GM18499 (cell line): Measurements from ENCODE around the gene RARG.
A peak's percentile ranks its signal among the peaks of the same experiment; 100 is the strongest.
"Not testable (repeated sequence)": the region's sequence is repeated elsewhere in the genome, so short reads cannot be mapped to it uniquely, and the experiment has no call there.

Experiments
- ATAC-seq: cut with Tn5 transposase; IDR thresholded peaks from one replicate; pipeline ENCODE4 v1.9.1; 2021; ENCODE audit warnings: moderate number of reproducible peaks; ENCODE audit not compliant: insufficient read depth, unreplicated experiment

RARG gene

DNA sequence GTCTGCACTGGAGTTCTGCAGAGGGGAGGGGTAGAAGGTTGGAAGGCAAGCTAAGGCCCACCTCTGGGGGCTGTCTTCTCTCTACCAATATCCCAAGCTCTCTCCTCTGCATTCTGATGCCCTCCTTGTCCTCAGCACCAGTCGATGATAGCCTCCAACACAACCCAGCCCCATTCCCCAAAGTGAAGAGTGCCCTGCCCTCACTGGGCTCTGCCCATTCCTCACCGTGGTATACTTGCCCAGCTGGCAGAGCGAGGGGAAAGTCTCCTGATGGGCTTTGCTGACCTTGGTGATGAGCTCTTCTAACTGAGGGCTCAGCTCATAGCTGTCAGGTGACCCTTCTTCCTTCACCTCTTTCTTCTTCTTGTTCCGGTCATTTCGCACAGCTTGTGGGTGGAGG lies 17.8 kb downstream of the RARG start:
- no peak for ATAC-seq

DNA sequence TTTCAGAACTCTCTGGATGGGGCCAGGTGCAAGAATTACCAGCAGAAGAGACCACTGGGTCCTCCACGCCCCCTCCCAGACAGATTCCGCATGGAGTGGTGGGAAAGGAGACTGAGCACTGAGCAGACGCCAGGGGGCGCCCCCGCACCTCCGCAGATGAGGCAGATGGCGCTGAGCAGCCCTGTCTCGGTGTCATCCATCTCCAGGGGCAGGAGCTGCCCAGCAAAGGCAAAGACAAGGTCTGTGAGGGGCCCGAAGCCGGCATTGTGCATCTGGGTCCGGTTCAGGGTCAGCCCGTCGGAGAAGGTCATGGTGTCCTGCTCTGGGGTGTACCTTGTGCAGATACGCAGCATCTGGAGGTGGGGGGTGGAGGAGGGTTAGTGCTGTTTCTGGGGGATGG lies 18.7 kb downstream of the RARG start:
- no peak for ATAC-seq

DNA sequence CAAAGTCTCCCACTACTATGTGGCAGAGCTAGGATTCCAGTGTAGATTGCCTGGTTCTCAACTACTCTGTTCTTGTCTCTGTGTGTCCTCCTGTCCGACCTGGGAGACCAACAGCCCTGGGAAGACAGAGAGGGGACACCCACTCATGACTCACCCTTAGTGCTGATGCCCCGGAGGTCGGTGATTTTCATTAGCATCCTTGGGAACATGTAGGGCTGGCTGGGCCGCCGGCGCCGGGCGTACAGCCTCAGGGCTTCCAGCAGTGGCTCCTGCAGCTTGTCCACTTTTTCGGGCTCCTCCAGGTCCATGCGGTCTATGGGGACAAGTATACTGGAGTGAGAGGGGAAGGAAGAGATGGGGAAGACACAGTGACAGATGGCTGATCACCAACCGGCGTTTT lies 19.1 kb downstream of the RARG start:
- ATAC-seq: no peak

DNA sequence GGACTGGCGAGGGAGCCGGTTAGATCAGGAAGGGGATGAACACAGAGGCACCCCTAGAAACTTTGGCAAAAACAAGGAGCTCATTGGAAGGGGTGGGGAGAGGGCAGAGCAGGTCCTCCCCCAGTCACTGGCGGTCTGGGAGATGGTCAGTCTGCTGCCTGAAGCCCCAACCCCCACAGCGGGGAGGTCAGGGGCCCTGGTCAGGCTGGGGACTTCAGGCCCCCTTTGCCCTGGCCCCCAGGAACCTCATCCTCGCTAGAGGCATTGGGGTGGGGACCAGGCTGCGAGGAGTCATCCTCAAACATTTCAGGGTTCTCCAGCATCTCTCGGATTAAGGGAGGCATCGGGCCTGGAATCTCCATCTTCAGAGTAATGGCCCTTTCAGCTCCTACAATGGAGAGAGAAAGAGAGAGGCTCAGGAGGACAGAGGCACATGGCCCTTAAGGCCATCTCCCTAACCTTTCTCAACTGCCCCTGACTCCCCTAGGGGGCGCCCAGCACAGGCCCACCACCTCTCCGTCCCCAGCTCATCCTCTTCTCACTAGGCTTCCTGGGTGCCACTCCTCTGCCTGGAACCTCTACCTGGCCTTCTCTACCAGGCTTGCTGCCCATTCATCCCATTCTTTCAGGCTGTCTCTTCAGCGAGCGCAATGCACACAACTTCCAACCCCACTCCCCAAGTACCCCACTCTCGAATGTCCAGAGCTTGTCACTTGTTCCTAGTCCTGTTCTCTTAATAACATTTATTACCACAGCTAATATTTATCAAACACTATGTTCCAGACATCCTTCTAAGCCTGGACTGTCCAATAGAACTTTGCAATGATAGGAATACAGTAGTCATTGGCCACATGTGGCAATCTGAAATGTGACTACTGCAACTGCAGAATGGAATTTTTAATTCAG lies 20.3 kb downstream of the RARG start:
- ATAC-seq: no peak

DNA sequence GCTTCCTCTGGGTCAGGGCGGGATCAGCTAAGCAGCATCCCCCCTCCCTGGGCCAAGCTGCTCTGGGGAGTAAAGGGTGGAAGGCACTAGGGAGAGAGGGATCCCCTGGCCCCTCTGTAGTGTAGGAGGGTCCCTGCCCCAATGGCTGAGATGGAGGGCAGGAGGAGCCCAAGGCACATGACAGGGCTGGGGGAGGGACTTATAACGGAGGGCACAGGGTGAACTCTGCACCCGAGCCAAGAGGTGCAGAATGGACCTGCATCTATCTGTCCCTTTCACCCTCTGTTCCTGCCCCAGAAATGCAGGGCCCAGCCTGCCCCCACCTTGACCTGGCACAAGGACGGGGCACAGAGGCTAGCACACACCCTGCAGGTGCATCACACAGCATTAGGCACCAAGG lies 21.2 kb downstream of the RARG start:
- no peak for ATAC-seq

DNA sequence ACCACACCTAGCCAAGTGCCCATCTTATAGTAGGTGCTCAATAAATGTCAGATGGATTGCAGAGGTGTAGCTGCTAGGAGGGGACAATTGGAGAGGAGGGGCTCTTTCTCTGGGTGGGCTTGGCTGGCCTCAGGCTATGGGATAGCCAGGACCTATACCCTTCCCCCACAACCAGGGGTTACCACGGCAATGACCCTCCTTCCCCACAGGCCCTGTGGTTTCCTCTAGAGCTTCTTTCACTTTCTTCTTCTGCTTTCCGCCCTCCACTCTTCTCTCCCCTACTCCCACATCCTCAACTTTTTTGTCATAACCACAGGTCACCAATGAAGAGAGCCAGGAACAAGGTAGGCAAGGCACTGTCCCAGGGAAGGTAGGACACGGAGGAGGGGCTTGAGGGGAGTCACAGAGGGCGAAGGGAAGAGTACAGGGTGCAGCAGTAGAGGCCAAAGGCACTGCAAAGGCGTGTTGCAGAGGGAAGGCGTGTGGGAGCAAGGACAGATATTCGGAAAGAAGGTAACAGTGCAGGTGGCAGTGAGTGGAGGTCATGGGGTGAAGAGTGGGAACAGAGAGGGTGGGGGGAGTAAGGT lies 23.0 kb downstream of the RARG start:
- ATAC-seq: no peak

DNA sequence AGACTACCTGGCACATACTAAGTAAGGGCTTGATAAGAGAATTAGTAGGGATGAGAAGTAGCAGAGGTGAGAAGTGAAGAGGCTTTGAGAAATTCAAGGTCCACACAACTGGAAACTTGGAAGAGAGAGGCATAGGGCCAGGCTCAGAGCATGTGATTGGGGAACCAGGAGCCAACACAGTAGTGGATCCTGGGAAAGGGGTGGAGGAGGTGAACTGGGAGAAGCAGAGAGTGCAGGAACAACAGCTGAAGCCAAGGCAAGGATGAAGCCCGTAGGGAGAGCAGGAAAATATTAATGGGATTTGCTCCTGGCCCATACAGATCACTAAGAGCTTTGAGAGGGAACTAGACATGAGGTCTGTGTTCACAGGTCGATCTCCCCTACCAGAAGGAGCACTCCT lies 23.6 kb downstream of the RARG start:
- ATAC-seq: no peak

DNA sequence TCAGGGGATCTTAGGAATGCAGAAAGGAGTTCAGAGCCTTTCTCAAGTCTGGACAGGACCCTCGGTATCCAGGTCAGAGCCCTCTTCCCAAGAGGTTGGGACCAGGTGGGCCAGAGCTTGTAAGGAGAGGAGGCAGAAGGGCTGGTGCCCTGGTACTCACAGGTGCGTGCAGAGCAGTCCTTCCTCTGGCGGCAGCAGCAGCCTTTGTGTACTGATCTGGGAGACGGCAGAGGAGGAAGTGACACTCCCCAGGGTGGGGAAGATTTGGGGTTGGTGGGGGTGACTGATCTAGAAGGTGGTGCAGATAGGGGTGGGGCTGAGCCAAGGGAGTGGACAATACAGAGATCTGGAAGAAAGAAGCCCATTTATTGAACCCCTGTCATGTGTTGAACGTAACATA lies 25.0 kb downstream of the RARG start, which contains the start of gene ITGB7:
TSS of gene ITGB7 (minus strand) at position 210 of the 400 bp plus-strand sequence. CDS start 6,808 bp downstream, outside the sequence.
- ATAC-seq: no peak

DNA sequence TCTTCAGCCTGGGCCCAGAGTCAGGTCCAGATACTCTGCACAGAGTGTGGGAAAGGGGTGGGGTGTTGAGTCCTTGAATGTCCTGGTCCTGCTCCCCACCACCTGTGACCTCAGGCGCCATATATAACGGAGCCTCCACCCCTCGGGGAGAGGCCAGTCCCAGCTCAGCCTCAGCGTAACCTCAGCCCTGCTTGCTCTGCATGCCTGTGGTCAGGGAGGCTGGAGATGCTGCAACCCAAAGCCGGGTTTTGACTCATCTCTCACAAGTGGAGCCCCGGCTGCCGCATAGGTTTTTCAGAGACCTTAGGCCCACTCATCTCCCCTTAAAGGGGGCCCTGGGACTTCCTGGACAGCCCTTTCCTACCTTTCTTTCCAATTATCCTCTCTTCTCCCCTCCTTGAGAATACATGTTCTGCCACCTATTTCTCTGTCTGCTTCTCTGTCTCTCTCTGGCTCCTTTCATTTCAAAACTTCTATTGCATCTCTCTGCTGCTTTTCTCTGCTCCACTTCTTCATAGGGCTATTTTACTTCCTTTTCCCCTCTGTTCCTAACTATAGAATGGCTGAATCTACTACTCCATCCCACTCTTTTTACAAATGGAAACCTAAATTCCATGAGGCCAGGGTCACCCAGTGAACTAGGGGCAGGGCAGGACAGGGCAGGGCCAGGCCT lies 26.1 kb downstream of the RARG start:
- ATAC-seq: peak; percentile 50

DNA sequence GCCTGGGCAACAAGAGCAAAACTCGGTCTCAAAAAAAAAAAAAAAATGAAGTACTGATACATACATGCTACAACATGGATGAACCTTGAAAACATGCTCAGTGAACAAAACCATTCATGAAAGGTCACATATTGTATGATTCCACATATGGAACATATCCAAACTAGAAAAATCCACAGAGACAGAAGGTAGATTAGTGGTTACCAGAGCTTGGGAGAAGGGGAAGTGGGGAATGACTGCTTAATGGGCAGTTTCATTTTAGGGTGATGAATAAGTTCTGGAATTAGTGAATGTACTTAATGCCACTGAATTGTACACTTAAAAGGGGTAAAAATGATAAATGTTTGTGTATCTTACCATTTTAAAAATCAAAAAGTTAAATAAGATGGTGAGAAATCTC lies 27.7 kb downstream of the RARG start:
- no peak for ATAC-seq

DNA sequence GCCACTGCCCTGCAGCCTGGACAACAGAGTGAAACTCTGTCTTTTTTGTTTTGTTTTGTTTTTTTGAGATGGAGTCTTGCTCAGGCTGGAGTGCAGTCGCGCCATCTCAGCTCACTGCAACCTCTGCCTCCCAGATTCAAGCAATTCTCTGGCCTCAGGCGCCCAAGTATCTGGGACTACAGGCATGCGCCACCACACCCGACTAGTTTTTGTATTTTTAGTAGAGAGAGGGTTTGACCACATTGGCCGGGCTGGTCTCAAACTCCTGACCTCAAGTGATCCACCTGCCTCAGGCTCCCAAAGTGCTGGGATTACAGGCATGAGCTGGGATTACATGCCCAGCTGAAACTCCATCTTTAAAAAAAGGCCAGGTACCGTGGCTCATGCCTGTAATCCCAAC lies 29.7 kb downstream of the RARG start:
- ATAC-seq: not testable (repeated sequence)

DNA sequence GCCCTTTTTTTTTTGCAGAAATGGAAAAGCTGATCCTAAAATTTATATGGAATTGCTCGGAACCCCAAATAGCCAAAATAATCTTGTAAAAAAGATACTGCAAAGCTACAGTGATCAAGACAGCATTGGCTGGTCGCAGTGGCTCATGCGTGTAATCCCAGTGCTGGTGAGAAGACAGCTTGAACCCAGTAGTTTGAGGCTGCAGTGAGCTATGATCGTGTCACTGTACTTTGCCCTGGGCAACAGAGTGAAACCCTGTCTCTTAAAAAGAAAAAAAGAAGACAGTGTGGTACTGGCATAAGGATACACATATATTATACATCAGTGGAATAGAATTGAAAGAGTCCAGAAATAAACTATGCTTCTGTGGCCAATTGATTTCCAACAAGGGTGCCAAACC lies 30.4 kb downstream of the RARG start:
- no peak for ATAC-seq

DNA sequence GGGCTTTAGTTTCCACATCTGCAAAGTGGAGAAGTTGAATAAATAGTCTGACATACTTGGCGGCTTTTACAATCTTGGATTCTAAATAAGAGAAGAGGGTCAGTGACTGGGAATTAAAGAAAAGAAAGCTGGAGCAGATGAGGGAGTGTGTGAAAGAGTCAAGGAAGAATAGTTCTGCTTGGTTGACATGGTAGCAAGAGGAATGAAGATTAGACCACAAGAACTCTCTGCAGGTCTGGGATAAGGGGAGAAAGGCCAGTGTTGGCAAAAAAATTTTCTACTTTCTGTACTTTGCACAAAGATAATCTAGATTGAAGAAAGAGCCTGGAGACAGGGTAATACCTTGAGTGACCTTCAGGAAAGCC lies 30.9 kb downstream of the RARG start:
- ATAC-seq: no peak

DNA sequence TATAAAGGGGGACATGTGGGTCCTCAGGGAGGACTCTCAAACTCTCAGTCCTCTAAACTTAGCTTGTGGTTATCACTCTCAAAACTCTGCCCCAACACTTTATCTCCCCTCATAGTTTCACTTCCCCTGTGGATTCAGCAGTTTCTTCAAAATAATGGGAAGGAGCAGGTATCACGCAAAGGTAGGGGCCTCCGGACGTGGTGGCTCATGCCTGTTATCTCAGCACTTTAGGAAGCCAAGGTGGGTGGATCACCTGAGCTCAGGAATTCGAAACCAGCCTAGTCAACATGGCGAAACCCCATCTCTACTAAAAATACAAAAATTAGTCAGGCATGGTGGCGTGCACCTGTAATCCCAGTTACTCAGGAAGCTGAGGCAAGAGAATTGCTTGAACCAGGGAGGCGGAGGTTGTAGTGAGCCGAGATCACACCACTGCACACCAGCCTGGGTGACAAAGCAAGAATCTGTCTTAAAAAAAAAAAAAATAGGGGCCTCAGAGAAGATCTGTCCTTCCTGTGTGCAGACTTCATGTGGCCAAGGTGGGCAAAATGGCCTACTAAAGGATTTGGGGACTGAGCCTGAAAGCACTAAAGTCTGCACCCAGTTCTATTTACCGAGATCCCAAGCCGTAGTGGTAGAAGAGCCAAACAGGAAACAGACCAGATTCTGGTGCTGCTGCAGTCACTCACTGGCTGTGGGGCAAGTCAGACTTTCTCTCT lies 31.4 kb downstream of the RARG start:
- no peak for ATAC-seq

DNA sequence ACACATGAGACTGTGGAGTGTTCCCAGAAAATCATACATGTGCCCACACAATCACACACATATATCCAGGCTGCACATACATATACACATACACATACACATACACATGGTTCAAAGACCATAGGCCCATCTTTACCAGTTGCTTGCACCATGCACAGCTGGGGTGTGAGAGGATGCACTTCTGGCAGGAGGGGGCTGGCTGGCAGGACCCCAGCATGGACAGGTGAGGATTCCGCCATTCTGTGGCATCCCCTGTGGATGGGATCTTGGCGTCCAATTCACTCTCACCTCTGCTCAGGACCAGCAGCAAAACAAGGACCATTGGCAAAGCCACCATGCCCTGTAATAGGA lies 31.9 kb downstream of the RARG start:
- ATAC-seq: no peak

DNA sequence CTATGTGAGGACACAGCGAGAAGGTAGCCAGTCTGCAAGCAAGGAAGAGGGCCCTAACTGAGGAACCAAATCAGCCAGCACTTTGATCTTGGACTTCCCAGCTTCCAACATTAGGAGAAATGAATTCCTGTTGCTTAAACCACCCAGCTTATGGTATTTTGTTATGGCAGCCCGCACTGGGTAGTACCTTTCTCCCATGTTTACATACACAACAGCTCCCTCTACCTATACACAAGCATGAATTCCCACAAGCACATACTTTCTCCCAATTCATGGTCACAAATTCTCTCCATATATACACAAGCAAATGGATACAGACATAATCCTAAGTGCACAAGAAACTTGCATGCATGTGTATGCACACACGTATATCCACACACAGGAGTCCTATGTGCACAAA lies 32.3 kb downstream of the RARG start:
- no peak for ATAC-seq

DNA sequence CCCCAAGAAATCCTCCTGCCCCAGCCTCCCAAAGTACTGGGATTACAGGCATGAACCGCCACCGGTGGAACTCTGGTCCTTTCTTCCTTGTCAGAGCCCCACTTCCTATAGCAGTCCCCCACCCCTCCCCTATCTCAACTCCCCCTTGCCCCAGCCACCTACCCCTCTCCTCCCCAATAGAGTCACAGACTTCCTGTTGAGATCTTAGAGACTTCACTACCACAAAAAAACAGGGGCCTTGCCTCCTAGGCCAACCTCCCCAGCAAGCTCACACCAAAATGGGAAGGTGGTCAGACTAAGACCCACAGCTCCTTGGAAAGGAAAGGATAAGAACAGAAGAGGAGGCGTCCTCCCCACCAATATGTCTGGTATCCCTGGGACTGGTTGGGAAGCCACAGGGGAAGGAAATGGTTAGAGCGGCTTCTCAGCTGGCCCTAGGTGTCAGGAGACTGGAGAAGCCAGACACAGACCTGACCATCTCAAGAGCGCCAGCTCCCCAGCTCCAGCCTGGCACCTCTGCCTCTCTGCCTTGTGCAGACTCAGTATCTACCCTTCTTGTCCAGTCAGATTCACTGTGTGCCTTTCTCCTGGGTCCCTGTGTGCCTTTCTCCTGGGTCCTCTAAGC lies 33.4 kb downstream of the RARG start:
- ATAC-seq: no peak

DNA sequence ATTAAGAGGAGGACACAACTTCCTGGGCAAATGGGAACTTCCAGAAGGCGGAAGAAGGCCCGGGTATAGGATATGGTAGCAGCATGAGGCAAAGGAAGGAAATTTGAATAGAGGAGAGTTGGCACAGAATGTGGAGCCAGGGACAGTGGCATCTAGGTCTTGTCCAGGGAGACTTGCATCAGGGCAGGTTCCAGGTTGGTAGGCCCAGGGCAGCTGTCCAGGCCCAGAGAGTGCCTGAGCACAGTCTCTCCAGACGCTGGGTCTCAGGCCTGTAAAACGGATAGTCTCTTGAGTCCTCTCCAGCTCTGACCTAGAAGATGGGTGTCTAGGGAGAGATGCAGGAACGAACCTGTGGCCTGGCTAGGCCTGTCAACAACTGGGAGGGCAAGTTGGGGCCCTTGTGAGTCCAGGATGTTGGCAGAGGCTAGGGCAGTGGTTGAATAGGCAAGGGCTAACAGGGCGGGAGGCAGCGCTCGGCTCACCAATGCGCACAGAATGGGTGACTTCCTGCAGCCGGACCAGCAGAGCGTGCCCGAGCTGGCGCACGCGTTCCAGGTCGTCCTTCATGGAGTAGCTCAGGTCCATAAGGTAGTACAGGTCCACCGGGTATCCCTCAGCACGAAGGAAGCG lies 34.9 kb downstream of the RARG start:
- ATAC-seq: no peak

DNA sequence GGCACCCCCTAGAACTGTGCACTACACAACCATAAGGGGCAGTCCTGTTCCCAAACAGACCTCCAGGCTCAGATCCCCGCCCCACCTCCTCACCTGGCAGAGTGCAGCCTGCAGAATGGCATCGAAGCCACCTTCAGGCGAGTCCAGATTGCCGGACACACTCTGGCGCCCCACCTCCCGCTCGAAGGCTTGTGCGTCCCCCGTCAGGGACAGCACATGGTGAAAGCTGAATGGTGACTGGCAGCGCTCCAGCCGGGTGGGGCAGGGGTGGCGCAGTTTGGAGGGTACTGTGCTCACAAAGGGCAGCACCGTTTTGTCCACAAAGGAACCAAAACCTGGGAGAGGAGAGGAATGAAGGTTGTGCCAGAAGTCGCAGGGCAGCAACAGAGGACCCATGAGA lies 35.5 kb downstream of the RARG start:
- no peak for ATAC-seq
